Endometrial microvascular endothelial cells (primary cell): ENCODE results near the gene EXOC1. TPM values are rescaled to one million over a fixed set of nuclear protein-coding genes. Genes with fewer than 3 reads are reported as not detected.

Source experiments
- in situ Hi-C: cut with HindIII; loops from 2 replicates; pipeline ENCODE4 v1.10.0; 2017; ENCODE audit warnings: low sequenced_read_pairs, low pct_unique_long_range_greater_than_20kb; ENCODE audit errors: inconsistent ontology term
- total RNA-seq: library from RNA; depleted of rRNA; stranded (reverse); fragments of >200 nt; gene quantifications from one replicate; pipeline ENCODE4 v1.2.3, GENCODE V29; 2015; ENCODE audit errors: inconsistent ontology term

EXOC1 gene, protein sequence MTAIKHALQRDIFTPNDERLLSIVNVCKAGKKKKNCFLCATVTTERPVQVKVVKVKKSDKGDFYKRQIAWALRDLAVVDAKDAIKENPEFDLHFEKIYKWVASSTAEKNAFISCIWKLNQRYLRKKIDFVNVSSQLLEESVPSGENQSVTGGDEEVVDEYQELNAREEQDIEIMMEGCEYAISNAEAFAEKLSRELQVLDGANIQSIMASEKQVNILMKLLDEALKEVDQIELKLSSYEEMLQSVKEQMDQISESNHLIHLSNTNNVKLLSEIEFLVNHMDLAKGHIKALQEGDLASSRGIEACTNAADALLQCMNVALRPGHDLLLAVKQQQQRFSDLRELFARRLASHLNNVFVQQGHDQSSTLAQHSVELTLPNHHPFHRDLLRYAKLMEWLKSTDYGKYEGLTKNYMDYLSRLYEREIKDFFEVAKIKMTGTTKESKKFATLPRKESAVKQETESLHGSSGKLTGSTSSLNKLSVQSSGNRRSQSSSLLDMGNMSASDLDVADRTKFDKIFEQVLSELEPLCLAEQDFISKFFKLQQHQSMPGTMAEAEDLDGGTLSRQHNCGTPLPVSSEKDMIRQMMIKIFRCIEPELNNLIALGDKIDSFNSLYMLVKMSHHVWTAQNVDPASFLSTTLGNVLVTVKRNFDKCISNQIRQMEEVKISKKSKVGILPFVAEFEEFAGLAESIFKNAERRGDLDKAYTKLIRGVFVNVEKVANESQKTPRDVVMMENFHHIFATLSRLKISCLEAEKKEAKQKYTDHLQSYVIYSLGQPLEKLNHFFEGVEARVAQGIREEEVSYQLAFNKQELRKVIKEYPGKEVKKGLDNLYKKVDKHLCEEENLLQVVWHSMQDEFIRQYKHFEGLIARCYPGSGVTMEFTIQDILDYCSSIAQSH
- 37.2 TPM for total RNA-seq

DNA sequence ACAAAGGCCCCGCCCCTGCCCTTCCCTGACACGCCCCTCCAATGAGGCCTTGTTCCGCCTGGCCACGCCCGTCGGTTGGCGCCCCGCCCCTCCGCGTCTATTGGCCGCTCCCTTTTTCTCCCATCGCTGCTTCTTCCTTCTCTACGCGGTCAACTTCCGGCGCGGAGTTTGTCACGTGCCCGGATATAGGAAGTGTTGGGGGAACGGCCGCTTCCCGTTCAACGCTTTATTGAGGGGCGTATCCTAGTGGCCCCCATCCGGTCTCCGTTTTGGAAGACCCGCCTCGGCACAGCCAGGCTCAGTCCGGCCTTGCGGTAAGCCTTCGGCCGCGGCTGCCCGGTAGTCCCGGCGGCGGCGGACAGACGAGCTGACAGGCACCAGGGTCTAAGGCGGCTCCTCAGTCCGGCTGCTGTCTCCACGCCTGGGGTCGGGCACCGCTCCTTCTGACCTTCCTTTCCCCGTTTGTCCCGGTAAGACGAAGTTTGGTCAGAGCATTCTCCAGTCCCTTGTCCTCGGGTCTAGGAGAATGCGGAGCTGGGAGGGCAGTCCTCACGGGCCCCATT is at the start of gene EXOC1:
TSS of gene EXOC1 (plus strand) at position 165 of the 563 bp plus-strand sequence. CDS start 4,676 bp downstream, outside the sequence.
- in situ Hi-C loops, result no loop called here

DNA sequence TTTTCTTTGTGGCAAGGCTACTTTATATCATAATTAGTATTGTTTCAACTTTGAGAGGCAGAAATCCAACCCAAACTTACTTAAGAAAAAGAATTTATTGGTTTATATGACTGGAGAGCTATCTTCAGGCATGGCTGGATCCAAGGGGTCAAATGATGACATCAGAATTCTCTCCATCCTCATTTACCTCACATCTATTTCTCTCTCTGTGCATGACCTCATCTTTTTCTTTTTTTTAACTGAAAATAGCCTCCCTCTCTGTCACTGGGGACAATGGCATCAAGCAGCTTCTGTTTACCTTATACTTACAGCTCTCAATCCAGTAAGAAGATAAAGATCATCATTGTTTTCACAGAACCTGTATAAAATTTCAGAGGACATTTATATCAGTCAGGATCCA is 45.9 kb upstream of the EXOC1 start:
- in situ Hi-C loops, result no loop called here

DNA sequence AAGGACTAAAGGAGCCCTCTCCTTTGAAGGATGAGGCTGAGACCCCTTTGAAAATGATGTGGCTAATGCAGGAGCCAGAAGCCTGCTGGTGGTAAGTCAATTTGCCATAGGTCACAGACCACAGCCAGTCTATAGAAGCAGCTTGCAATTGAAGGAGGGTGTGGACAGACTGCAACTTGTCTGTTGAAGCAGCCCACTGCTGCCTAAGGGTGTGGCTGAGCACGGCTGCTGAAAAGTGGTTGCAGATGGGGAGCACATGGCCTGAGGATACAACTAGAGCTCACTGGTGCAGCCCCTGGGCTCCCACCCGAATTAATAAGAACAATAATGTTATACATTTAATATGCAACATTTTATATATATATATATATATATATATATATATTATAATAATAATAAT is 45.3 kb upstream of the EXOC1 start:
- in situ Hi-C loops, result no loop called here

DNA sequence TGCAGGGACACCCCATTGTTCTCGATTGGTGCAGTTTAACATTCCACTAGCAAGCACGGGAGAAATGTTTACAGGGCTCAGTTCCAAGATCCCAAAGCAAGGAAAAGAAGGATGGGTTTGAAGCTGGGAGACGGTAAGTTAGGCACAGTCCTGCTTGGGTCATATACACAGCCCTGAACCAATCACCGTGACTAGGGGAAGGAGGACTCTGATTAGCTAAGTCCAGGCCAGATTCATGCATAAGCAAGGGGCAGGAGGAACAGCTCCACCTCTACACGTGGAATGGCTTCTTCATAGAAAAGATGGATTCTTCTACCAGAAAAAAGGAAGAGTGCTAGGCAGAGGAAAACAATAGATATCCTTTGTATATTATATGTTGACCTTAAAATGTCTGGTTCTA is 44.8 kb upstream of the EXOC1 start:
- in situ Hi-C loops, result no loop called here

DNA sequence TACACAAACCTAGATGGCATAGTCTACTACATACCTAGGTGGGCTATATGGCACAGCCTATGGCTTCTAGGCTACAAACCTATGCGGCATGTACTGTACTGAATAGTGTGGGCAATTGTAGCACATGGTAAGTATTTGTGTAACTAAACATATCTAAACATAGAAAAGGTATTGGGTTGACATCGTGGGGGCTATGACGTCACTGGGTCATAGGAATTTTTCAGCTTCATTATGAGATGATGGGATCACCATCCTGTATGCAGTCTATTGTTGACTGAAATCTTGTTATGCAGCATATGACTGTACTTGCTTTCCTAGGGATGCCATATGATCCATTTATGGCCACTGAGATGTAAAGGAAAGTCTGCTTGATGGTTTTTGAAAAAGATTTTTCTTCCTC is 35.8 kb upstream of the EXOC1 start:
- in situ Hi-C loops, result no loop called here

DNA sequence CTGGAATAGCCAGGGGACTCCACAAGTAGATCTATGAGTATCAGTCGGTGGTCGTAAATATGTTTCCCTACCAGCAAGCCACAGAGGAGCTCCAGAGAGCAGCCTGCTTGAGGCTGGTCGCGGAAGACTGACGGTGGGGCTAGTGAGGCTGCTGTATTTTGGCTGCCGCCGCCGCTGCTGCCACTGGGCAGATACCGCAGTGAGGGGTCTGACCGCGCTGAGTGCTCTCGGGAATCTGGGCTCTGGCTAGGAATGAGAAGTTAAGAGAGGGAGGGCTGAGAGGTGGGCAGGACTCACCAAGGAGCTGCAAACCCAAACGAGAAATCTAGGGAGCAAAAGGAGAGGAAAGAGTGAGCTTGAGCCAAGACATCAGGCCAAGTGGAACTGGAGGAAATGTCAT is 33.8 kb upstream of the EXOC1 start, which contains the start of gene EXOC1L:
TSS of gene EXOC1L (plus strand) at position 157 of the 400 bp plus-strand sequence. CDS start at position 394, 237 bp downstream.
- in situ Hi-C loops, result no loop called here

DNA sequence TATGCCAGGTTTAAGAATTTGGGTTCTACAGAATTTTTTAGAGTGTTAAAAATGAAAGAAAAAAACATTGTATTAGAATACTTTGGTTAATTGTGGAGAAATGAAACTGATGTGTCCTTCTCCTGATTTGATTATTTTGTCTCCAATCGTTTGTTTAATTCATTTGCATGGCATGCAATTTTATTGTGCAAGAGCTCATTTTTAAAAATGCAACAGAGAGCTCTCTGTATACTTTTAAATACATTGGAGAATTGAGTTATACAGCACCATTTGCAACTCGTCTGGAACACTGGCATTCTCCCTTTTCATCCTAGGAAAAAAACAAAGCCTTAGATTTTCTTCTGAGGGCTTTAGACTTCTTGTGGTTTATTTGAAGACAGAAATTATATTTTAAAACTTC is 33.2 kb upstream of the EXOC1 start:
- in situ Hi-C loops, result no loop called here

DNA sequence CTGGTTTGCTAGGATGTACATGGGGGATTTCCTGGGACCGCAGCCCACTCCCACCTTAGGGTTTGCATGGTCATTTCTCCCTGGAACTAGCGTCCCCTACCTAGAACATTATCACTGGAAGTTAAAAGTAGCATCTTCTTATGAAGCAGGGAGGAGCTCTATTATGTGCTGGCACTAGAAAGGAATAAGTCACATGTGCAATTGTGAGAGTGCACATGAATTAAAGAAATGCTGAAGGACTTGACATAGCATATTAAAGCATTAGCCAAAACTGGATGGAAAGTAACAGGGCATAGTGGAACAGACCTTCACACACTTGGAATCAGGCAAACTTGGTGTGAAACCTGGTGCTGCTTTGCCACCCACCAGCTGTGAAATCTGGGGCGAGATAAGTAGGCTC is 31.1 kb upstream of the EXOC1 start:
- in situ Hi-C loops, result no loop called here

DNA sequence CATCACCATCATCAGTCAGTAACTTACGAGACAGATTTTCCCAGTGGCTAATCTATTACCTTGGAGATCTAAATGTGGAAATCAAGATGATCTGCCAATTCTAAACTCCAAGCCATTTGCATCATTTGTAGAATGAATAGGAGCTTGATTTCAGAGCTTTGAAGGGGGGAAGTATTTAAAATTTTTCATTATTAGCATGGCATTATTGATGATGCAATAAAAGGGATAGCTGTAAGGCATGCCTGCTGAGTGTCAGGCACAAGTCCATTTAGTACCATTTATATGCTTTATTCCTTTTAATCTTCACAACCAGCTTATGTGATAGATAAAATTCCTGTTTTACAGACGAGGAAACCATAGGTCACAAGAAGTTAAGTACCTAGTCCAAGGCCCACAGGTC is 28.6 kb upstream of the EXOC1 start:
- in situ Hi-C loops, result no loop called here

DNA sequence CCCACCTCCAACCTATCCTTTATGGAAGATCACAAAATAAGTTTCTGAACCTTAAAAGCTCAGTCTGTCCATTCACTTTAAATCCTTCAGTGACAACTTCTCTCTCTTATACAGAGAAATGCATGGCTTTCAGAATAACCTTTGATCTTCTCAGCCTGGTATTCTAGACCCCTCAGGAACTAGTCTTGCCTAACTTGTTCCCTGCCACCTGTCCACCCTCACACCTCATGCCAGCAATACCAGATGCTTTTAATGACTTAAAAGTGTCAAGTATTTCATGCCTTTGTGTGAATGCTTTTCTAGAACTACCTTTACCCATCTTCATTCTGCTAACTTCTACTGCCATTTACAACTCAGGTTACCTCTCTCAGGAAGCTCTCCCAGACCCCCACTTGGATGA is 26.5 kb upstream of the EXOC1 start:
- in situ Hi-C loops, result no loop called here

DNA sequence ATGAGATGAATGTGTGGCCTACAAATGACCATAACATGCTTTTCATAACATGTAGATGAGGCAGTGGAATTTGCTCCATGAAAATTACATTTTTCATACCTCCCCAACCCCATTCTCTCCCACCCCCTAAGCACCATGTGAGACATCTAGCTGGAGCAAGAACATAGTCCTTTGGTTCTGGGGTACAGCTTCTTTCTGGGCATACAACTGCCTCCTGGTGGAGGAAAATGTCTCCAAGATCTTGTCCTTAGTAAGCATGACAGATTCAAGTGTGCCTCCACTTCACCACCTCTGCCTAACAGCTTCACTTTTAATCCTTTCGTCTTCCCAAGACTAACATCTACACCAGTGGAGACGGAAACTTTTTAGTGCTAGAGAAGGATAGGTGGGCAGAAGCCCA is 25.9 kb upstream of the EXOC1 start:
- in situ Hi-C loops, result no loop called here

DNA sequence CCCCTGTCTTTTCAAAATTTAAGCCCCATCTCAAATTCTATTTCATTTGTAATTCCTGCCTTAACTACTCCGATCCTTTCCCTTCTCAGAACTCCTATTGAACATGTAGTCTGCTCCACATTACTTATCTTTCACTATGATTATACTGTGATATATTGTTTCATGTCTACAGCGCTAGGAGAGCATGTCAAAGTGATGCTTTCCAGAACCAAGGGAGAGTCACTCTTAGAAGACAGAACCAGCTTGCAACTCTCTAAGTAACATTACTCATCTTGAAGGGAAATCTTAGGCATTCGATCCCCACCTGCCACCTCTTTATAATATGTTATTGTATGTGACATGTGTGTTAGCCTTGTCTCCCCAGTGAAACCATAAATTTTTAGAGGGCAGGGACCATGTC is 23.4 kb upstream of the EXOC1 start:
- in situ Hi-C loops, result no loop called here

DNA sequence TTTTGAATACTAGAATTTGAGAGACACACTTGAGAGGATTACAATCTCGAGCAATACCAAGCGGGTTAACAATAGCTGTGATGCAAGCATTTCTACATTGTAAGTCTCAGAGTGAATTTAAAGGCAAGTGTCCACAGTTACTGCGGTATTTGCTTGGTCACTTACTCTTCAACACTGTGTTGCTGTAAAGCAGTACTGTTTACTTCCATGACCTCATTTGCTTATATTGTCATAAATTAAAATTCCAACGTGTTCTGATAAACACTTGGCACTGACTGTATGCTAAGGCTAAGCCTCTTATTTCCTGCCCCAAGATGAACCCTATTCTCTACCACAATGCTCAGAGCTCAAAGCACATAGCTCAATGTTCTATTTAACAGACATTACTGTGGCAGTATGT is 22.7 kb upstream of the EXOC1 start:
- in situ Hi-C loops, result no loop called here

DNA sequence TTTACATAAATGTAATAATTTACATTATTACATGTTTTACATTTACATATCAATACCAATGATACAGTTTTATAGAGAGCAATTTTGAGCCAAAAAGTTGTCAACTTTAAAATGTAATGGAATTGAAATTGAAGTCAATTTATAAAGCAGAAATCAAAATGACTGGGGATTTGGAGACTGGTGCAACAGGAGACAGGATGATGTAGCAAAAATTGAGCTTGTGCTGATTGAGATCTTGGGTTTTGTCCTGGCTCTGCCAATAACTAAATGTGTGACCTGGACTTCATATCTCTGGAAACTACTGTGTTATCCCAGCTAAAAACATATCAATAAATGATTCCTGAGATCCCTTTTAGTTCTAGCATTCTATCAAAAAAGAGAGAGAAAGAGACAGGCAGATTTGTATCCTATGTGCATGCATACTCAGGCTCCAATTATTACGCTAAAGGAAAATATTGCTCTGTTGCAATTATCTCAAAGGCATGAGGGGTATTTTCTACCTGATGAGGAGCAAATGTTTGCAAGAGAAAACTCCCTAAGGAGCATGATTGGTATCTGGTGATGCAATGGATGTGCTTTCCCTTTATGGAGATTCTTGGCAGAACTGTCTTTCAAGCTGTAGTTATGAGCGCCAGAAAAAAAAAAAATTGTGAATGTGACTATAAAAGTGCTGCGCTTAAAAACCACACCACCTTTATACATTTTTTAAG is 19.2 kb upstream of the EXOC1 start:
- in situ Hi-C loops, result no loop called here

DNA sequence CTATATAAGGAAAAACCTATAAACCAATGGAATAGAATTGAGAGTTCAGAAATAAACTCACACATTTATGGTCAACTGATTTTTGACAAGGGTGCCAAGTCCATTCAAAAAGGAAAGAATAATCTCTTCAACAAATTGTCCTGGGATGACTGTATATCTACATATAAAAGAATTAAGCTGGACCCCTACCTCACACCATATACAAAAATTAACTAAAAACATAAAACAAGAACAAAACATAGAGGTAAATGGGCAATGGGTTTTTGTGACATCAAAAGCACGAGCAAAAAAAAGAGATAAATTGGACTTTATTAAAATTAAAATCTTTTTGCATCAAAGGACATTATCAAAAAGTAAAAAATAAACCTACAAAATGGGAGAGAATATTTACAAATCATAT is 15.5 kb upstream of the EXOC1 start:
- in situ Hi-C loops, result no loop called here

DNA sequence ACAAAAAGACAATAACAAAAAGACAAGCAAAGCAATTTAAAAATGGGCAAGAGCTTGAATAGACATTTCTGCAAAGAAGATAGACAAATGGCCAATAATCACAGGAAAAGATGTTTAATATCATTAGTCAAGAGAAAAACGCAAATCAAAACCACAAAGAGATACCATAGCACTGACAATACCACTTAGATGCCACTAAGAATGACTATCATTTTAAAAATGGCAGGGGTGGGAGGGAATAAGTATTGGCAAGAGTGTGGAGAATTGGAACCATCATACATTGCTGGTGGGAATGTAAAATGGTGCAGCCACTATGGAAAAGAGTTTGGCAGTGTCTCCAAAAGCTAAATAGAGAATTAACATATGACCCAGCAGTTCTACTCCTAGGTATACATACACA is 15.1 kb upstream of the EXOC1 start:
- in situ Hi-C loops, result no loop called here

DNA sequence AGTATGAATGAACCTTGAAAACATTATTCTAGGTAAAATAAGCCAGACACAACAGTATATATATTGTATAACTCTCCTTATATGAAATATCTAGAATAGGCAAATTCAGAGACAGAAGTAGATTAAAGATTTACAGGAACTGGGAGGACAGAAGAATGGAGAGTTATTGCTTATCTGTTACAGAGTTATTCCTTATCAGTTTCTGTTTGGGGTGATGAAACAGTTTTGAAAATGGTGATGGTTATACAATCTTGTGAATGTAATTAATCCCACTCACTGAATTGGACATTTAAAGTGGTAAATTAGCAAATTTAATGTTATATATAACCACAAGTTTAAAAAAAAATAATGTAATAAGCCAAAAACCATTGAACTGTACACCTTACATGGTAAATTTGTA is 14.5 kb upstream of the EXOC1 start:
- in situ Hi-C loops, result no loop called here

DNA sequence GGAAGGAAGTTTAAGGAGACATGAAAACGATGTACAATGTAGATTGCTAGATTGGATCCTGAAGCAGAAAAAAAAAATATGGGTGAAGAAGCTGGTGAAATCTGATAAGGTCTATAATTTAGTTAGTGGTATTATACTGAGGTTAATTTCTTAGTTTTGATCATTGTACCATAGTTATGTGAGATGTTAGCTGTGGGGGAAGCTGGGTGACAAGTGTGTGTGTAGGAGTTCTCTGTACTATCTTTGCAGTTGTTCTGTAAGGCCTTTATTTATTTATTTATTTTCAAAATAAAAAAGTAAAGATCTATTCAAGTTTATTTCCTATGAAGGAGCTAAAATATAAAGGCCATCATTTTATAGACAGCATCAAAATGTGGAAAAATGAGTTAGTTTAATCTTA is 12.5 kb upstream of the EXOC1 start:
- in situ Hi-C loops, result no loop called here
